ENCODE measurements around the gene TGM1.

The TGM1 gene

DNA sequence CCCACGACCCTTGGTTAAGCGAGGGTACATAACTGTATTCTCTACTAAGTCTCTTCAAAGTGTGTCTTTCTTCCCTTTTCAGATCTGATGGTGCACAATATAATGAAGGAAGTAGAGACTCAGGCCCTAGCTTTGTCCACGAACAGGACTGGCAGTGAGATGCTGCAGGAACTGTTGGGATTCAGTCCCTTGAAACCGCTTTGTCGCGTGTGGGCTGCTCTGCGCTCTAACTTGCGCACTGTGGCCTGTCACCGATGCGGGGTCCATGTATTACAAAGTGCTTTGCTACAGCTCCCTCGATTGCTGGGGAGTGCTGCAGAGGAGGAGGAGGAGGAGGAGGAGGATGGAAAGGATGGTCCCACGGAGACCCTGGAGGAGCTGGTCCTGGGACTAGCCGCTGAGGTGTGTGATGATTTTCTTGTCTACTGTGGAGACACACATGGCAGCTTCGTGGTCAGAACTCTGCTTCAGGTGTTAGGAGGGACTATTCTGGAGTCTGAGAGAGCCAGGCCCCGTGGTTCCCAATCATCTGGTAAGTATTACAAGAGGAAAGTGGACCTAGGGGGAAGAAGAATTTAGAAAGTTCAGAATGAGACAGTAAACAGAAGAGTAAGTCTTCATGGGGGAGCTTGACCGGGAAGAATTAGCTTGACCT, 37.5 kb upstream of the TGM1 start:
- H3K4me3 ChIP-seq (ENCODE audit: low read depth, low read length) = peak overlapping the region; percentile 98
- TF ChIP-seq MYC (IDR thresholded peaks at IDR 0.05; ENCODE audit: low read depth, low read length) (no peak), POLR2A (IDR thresholded peaks at IDR 0.05; ENCODE audit: extremely low read depth, insufficient read length) (no peak)
- TF ChIP-seq, protein P1, sequence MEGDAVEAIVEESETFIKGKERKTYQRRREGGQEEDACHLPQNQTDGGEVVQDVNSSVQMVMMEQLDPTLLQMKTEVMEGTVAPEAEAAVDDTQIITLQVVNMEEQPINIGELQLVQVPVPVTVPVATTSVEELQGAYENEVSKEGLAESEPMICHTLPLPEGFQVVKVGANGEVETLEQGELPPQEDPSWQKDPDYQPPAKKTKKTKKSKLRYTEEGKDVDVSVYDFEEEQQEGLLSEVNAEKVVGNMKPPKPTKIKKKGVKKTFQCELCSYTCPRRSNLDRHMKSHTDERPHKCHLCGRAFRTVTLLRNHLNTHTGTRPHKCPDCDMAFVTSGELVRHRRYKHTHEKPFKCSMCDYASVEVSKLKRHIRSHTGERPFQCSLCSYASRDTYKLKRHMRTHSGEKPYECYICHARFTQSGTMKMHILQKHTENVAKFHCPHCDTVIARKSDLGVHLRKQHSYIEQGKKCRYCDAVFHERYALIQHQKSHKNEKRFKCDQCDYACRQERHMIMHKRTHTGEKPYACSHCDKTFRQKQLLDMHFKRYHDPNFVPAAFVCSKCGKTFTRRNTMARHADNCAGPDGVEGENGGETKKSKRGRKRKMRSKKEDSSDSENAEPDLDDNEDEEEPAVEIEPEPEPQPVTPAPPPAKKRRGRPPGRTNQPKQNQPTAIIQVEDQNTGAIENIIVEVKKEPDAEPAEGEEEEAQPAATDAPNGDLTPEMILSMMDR (IDR thresholded peaks at IDR 0.05; ENCODE audit: low read depth, low read length) = no peak
- TF ChIP-seq, protein P2, sequence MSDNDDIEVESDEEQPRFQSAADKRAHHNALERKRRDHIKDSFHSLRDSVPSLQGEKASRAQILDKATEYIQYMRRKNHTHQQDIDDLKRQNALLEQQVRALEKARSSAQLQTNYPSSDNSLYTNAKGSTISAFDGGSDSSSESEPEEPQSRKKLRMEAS (IDR thresholded peaks at IDR 0.05; ENCODE audit: low read depth, low read length) = no peak
- no peak for DNase-seq (ENCODE audit: low read depth)

DNA sequence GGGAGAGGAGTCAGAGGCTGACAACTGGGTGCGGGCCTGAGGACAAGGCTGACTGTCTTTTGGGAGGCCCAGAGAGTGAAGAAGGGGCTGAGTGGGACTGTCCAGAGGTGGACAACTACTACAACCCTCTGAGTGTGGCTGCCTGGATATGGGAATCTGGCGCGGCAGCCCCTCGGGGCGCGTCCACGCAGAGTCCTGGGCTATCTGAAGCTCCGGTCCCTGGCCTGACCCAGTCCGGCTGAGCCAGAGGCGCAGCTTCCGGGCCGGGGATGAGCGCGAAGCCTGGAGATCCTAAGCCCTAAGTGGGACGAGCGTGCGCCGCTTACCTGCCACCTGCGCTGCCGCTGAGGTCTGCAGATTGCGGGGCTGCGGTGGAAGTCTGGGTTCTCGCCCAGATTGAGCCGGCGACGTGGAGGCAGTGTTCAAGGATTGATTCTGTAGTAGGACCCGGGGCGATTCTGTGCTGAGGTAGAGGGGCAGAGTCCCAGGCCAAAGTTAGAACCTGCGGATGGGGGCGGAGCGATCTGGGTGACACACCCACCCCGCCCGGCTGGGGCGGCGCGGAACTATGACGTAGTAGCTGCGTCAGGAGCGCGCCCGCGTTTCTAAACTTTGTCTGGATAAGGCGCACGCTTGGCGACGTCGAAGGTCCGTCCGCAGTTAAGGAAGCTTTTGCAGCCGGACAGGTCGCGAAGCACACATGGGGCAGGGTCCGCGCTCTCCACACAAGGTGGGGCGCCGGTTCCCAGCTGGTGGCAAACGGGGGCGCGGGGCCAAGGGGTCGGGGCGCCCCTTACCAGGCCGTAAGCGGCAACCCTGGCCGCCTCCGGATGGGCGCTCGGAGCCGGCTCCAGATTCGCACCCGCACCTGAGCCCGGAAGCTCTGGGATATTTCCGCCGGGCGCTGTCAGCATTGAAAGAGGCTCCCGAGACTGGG, 36.5 kb upstream of the TGM1 start, which contains the start of the genes DHRS1 and NOP9:
TSS of gene DHRS1 (minus strand) at position 526 of the 937 bp plus-strand sequence. CDS start 674 bp downstream, outside the sequence.
TSS of gene NOP9 (plus strand) at position 596 of the 937 bp plus-strand sequence. CDS start at position 701, 105 bp downstream.
- TF ChIP-seq, protein P1 (IDR thresholded peaks at IDR 0.05; ENCODE audit: low read depth, low read length) = no peak
- TF ChIP-seq, protein P2 (IDR thresholded peaks at IDR 0.05; ENCODE audit: low read depth, low read length) = peak; percentile 87
- TF ChIP-seq POLR2A (IDR thresholded peaks at IDR 0.05; ENCODE audit: extremely low read depth, insufficient read length) (peak; percentile 73), MYC (IDR thresholded peaks at IDR 0.05; ENCODE audit: low read depth, low read length) (peak; percentile 83)
- DNase-seq (ENCODE audit: low read depth) = peak; percentile 92
- peak within 1 kb of the TSS; percentile 98 for H3K4me3 ChIP-seq (ENCODE audit: low read depth, low read length)

DNA sequence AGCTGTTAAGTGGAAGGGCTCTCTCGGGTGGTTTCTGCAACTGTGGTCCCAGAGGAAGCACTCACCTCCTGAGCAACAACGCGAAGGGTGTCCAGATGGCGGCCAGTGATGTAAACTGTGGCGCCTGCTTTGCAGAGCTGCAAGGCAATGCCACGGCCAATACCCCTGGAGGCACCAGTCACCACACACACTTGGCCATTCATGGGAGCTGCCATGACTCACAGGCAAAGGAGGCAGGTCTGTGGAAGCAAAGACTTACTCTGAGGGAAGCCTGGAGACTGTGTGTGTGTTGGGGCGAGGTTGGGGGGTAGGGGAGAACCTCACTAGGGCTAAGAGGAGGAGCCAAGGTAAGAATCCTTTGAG, 35.9 kb upstream of the TGM1 start:
- peak; percentile 69 for DNase-seq (ENCODE audit: low read depth)
- TF ChIP-seq, protein P1 (IDR thresholded peaks at IDR 0.05; ENCODE audit: low read depth, low read length) = no peak
- peak overlapping the region; percentile 98 for H3K4me3 ChIP-seq (ENCODE audit: low read depth, low read length)

DNA sequence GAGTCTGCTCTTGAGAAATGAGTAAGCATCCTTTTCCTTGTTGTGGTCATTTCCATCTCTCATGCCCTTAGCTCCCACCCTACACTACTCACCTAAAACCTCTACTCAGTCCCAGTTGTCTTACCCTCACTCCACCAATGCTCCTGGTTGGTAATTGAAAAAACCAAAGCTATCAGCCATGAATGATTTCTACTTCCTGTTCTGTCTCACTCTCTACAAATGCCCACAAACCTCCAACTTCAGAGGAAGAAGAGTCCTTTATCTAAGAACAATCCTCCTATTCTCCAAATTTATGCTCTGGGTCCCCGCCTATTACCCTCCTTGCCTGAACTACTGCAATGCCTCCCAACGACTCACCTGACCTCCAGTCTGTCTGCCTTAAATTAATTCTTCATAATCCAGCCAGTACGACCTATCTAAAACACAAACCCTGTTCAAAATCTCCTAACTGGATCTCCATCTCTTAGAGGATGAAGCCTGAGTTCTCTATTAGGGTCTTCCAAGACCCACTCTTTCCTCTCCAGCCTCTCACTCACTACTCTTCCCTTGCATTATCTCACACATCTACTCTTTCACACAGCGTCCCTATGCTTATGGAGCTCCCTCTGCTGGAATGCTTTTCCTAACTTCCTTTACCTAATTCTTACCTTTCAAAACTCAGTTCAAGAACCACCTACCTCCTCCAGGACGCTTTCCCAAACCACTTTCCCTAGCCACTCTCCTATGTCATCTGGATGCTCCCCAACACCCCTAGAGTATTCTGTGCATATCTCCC, 34.4 kb upstream of the TGM1 start:
- TF ChIP-seq MYC (IDR thresholded peaks at IDR 0.05; ENCODE audit: low read depth, low read length) (no peak), POLR2A (IDR thresholded peaks at IDR 0.05; ENCODE audit: extremely low read depth, insufficient read length) (no peak)
- TF ChIP-seq, protein P1 (IDR thresholded peaks at IDR 0.05; ENCODE audit: low read depth, low read length) = peak; percentile 18
- TF ChIP-seq, protein P2 (IDR thresholded peaks at IDR 0.05; ENCODE audit: low read depth, low read length) = no peak
- peak; percentile 38 for DNase-seq (ENCODE audit: low read depth)
- H3K4me3 ChIP-seq (ENCODE audit: low read depth, low read length) = no peak overlapping the region

DNA sequence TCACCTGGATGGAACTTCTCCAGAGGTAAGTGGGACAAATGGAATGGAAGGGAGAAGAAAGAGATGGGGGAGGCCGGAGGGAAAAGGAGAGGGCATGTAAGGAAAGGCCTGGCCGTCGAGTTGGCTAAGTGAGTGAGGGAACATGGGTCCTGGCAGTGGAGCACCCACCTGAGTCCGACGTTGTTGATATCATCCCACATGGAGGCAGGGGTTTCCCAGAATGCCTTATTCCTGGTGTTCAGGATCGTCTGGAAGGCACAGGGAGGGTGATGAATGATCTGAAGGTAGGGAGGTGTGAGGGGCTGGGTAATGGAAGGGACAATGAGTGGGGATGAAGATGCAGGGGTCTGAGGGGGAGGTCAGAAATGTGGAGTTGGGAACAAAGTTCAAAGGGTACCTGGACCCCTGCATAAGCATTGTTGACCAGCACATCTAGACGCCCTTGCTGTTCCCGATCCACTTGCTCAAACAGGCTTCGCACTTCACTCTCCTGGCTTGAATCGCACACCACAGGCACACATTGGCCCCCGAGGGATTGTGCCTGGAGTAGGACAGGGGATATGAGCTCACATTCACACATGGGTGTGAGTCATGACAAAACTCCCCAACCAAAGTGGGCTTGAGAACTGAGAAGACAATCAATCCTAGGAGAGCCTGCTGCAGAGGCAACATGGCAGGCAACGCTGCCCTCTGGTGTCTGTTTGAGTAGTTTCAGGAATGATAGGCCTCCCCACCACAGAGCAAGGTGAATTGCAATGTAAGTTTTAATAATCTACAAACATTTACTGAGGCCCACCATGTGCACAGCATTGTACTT, 33.6 kb upstream of the TGM1 start:
- peak; percentile 91 for DNase-seq (ENCODE audit: low read depth)
- no peak overlapping the region for H3K4me3 ChIP-seq (ENCODE audit: low read depth, low read length)
- TF ChIP-seq, protein P2 (IDR thresholded peaks at IDR 0.05; ENCODE audit: low read depth, low read length) = peak; percentile 74
- TF ChIP-seq, protein P1 (IDR thresholded peaks at IDR 0.05; ENCODE audit: low read depth, low read length) = peak; percentile 71
- TF ChIP-seq MYC (IDR thresholded peaks at IDR 0.05; ENCODE audit: low read depth, low read length) (peak; percentile 39), POLR2A (IDR thresholded peaks at IDR 0.05; ENCODE audit: extremely low read depth, insufficient read length) (no peak)
